ENCODE data around the gene CTRB1.

GRCh38 chr16:75246504-75247205 lies 27.9 kb downstream of the CTRB1 start:
- TF ChIP-seq POLR2A (IDR thresholded peaks at IDR 0.05; ENCODE audit: low read depth, low read length) (no peak), POLR2AphosphoS5 (IDR thresholded peaks at IDR 0.05; ENCODE audit: low read depth, low read length) (no peak), TAF1 (IDR thresholded peaks at IDR 0.05; ENCODE audit: borderline replicate concordance, low read depth, low read length) (no peak)
